GM12878 (cell line): Measurements from ENCODE around the gene PHF20. TPM values are rescaled to one million over a fixed set of nuclear protein-coding genes. Genes with fewer than 3 reads are reported as not detected.

Experiments
- ATAC-seq: fragments of 200-7000 bp; cut with Tn5 transposase; 3 replicates; pipeline ENCODE4 v1.9.1; 2020; ENCODE audit warnings: mild to moderate bottlenecking, moderate library complexity
- BruUV-seq: library from RNA; stranded (reverse); fragments of 400-500 nt; replicated peaks from 2 replicates; lab custom pipeline; 2021; lab: Mats Ljungman, UMichigan
- CTCF ChIA-PET: fragments of 300-600 bp; sonication (Branson Sonifier 250); formaldehyde crosslinking; extraction: SDS; loops from one replicate; lab custom pipeline; 2021; ENCODE audit warnings: inconsistent platforms; lab: Yijun Ruan, JAX
- POLR2A ChIA-PET: fragments of 350-600 bp; formaldehyde crosslinking; extraction: SDS; loops from one replicate; lab custom pipeline; 2021; ENCODE audit warnings: inconsistent platforms; lab: Charles Lee
- RAD21 ChIA-PET: fragments of 300-600 bp; sonication (Branson Sonifier 250); formaldehyde crosslinking; loops from one replicate; lab custom pipeline; 2023; ENCODE audit warnings: antibody characterized with exemption; ENCODE audit not compliant: unreplicated experiment; lab: Charles Lee
- SMC1A ChIA-PET: fragments of 300-600 bp; sonication (Branson Sonifier 250); formaldehyde crosslinking; loops from one replicate; lab custom pipeline; 2023; ENCODE audit not compliant: unreplicated experiment, uncharacterized antibody; lab: Charles Lee
- DNase-seq: peaks from one replicate; pipeline ENCODE4 v3.0.0-alpha.2; 2011; ENCODE audit warnings: low read depth, low spot score
- FAIRE-seq: peaks from 3 replicates; lab custom pipeline; 2011; peaks lifted over from hg19 to GRCh38; lab: Jason Lieb, UNC
- H2AFZ ChIP-seq: 2 replicates; pipeline ENCODE4 v1.6.0; 2011; ENCODE audit warnings: low read depth, low read length, control low read depth; ENCODE audit not compliant: control insufficient read depth
- H3K27ac ChIP-seq: 2 replicates; pipeline ENCODE4 v1.5.1; 2011; ENCODE audit warnings: control low read depth; ENCODE audit not compliant: control insufficient read depth, insufficient read depth
- H3K27me3 ChIP-seq, 2 experiments: replicated peaks in 1 of 2; 2 replicates each; pipeline versions ENCODE4 v1.6.0 to v1.6.1; 2011; ENCODE audit warnings: low read length in 1 of 2; ENCODE audit not compliant: control insufficient read depth in 2 of 2, insufficient read depth in 2 of 2
- H3K36me3 ChIP-seq, 2 experiments: 2 replicates each; pipeline ENCODE4 v1.5.1; 2011; ENCODE audit warnings: low read length in 1 of 2; ENCODE audit not compliant: control insufficient read depth in 2 of 2, insufficient read depth in 2 of 2
- H3K4me1 ChIP-seq: 2 replicates; pipeline ENCODE4 v1.6.1; 2011; ENCODE audit warnings: mild to moderate bottlenecking, low read length, moderate library complexity, mixed read lengths; ENCODE audit not compliant: control insufficient read depth, insufficient read depth
- H3K4me2 ChIP-seq: 2 replicates; pipeline ENCODE4 v1.6.0; 2011; ENCODE audit warnings: control low read depth; ENCODE audit not compliant: control insufficient read depth, insufficient read depth
- H3K4me3 ChIP-seq: fragments of 200-600 bp; sonication (generic); 2 replicates; pipeline ENCODE4 v1.5.1; 2016
- H3K79me2 ChIP-seq: 2 replicates; pipeline ENCODE4 v1.6.0; 2011; ENCODE audit warnings: low read length; ENCODE audit not compliant: control insufficient read depth, insufficient read depth
- H3K9ac ChIP-seq: 2 replicates; pipeline ENCODE4 v1.8.0; 2011; ENCODE audit warnings: low read length, control low read depth, mixed read lengths; ENCODE audit not compliant: control insufficient read depth, insufficient read depth
- H3K9me3 ChIP-seq: replicated peaks from 3 replicates; pipeline ENCODE4 v1.5.1; 2011; ENCODE audit warnings: mild to moderate bottlenecking, low read length; ENCODE audit not compliant: control insufficient read depth, insufficient read depth
- H4K20me1 ChIP-seq: 2 replicates; pipeline ENCODE4 v1.6.0; 2011; ENCODE audit not compliant: control insufficient read depth, insufficient read depth
- ATF3 ChIP-seq: IDR thresholded peaks from 2 replicates; pipeline ENCODE4 v1.6.1; 2011; ENCODE audit warnings: low read depth, mild to moderate bottlenecking, low read length, moderate library complexity, borderline replicate concordance; ENCODE audit errors: extremely low read depth
- BCL11A ChIP-seq: IDR thresholded peaks from 2 replicates; pipeline ENCODE4 v1.6.1; 2011; ENCODE audit warnings: low read depth, low read length
- BRCA1 ChIP-seq: IDR thresholded peaks from 2 replicates; pipeline ENCODE4 v1.6.1; 2011; ENCODE audit warnings: low read depth, low read length, improper control_type of control experiment
- CBX5 ChIP-seq: sonication (generic); IDR thresholded peaks from 2 replicates; pipeline ENCODE4 v1.6.1; 2016; ENCODE audit warnings: low read depth, moderate library complexity, mild to moderate bottlenecking, inconsistent platforms
- CEBPB ChIP-seq, 2 experiments: fragments of 150-350 bp in 1 of 2; IDR thresholded peaks; 2 replicates each; pipeline ENCODE4 v1.6.1; 2012 to 2014; ENCODE audit warnings: low read depth in 2 of 2, low read length in 2 of 2, borderline replicate concordance in 1 of 2, inconsistent platforms in 1 of 2
- CHD1 ChIP-seq: IDR thresholded peaks from 2 replicates; pipeline ENCODE4 v1.6.1; 2012; ENCODE audit warnings: low read depth, low read length, improper control_type of control experiment
- DPF2 ChIP-seq: fragments of 450-650 bp; IDR thresholded peaks from 2 replicates; pipeline ENCODE4 v1.6.1; 2017; ENCODE audit warnings: mild to moderate bottlenecking
- HDAC6 ChIP-seq: fragments of 200-600 bp; sonication (generic); IDR thresholded peaks from one replicate; pipeline ENCODE4 v1.8.0; 2017; ENCODE audit warnings: antibody characterized with exemption; ENCODE audit not compliant: unreplicated experiment
- KLF5 ChIP-seq: fragments of 450-650 bp; IDR thresholded peaks from 2 replicates; pipeline ENCODE4 v1.6.1; 2014; ENCODE audit warnings: mild to moderate bottlenecking; ENCODE audit not compliant: partially characterized antibody
- MEF2A ChIP-seq: IDR thresholded peaks from 2 replicates; pipeline ENCODE4 v1.6.1; 2011; ENCODE audit warnings: low read depth, mild to moderate bottlenecking, low read length, moderate library complexity; ENCODE audit not compliant: insufficient read depth
- NKRF ChIP-seq: fragments of 450-650 bp; conservative IDR thresholded peaks from 2 replicates; pipeline ENCODE4 v1.6.1; 2017; ENCODE audit warnings: mild to moderate bottlenecking, moderate library complexity
- SMARCA5 ChIP-seq: fragments of 450-650 bp; IDR thresholded peaks from 2 replicates; pipeline ENCODE4 v1.6.1; 2017; ENCODE audit warnings: mild to moderate bottlenecking
- ZBED1 ChIP-seq: IDR thresholded peaks from 2 replicates; pipeline ENCODE4 v1.6.1; 2016; ENCODE audit warnings: borderline replicate concordance
- WGBS: methylation state at CpG from one replicate; pipeline ENCODE4 v1.1.6; 2016; ENCODE audit warnings: low lambda C conversion rate; ENCODE audit not compliant: insufficient replicate concordance, insufficient coverage; ENCODE audit errors: missing lambda C conversion rate; 5-methylcytosine and 5-hydroxymethylcytosine counted together
- in situ Hi-C: fragments of 300-500 bp; cut with MboI; formaldehyde crosslinking; loops from 9 replicates; pipeline ENCODE4 v1.14.3; 2018; ENCODE audit warnings: mixed read lengths
- intact Hi-C: fragments of 100-400 bp; cut with micrococcal nuclease; formaldehyde crosslinking; loops from one replicate; pipeline ENCODE4 v1.14.2; 2022; ENCODE audit not compliant: unreplicated experiment
- polyA plus RNA-seq, 11 experiments: library from polyadenylated mRNA; depleted of rRNA in 4 of 11; unstranded in 6 of 11; stranded (reverse) in 5 of 11; fragments of >200 nt; fragmentation: Nextera tagmentation in 4 of 11; fragmentation: Illumina TruSeq in 1 of 11; extraction: Ambion mirVana in 4 of 11; extraction: Trizol in 1 of 11; gene quantifications; 1 replicate in 1 of 11; 2 replicates in 10 of 11; pipeline versions ENCODE4 v1.2.1 to v1.2.3, GENCODE V29; 2011 to 2016; ENCODE audit warnings: inconsistent platforms in 2 of 11, missing spikeins in 2 of 11, low read depth in 1 of 11
- total RNA-seq, 4 experiments: library from RNA; depleted of rRNA in 3 of 4; stranded (reverse); fragments of >200 nt in 3 of 4; fragmentation: Illumina TruSeq in 1 of 4; extraction: Trizol in 1 of 4; gene quantifications; 2 replicates each; pipeline versions ENCODE4 v1.2.1 to v1.2.3, GENCODE V29; 2013 to 2021
- TF ChIP-seq, protein P1 (sequence below): fragments of 450-650 bp; IDR thresholded peaks from 2 replicates; pipeline ENCODE4 v1.6.1; 2017; ENCODE audit warnings: borderline replicate concordance

Gene PHF20
- total and polyA plus RNA-seq, 10 of the 15 experiments (the other 5 are each of a cell fraction or from before 2014, with no cell fraction given), result 31.6 to 91.2 (median 46.8) TPM

- TF ChIP-seq NKRF, result no peak
- no peak for TF ChIP-seq HDAC6
- no peak for TF ChIP-seq BCL11A
- TF ChIP-seq BRCA1, result no peak
- TF ChIP-seq CEBPB (IDR thresholded peaks at IDR 0.05; ENCODE audit: borderline replicate concordance in 1 of 2, low read depth in 2 of 2, low read length in 2 of 2), result no peak
- TF ChIP-seq ATF3, result no peak
Measured at GRCh38 chr20:35821807-35822242, 50.0 kb downstream of the PHF20 start (continued).

DNA sequence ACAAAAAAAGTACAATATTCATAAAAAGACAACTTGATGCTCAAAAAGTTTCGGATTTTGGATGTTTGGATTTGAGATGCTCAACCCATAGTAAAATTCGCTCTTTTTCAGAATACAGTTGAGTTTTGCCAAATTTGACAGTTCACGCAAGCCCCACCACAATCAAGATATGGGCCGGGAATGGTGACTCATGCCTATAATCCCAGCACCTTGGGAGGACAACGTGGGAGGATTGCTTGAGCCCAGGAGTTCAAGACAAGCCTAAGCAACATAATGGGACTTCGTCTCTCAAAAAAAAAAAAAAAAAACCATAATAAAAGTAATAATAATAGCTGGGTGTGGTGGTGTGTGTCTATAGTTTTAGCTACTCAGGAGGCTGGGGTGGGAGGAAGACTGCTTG is 51.3 kb downstream of the PHF20 start:
- no peak for FAIRE-seq
- intact Hi-C loops (no loop called here), in situ Hi-C loops (no loop called here)
- RAD21 ChIA-PET, result no interaction called here
- no peaks in the 10 kb centered on the region for H3K9me3 ChIP-seq
- H4K20me1 ChIP-seq, result no peaks in the 10 kb centered on the region
- CTCF ChIA-PET, result no interaction called here
- DNase-seq, result no peak
- TF ChIP-seq CBX5, result no peak
- TF ChIP-seq KLF5, result no peak
- TF ChIP-seq DPF2, result no peak
- TF ChIP-seq, protein P1, sequence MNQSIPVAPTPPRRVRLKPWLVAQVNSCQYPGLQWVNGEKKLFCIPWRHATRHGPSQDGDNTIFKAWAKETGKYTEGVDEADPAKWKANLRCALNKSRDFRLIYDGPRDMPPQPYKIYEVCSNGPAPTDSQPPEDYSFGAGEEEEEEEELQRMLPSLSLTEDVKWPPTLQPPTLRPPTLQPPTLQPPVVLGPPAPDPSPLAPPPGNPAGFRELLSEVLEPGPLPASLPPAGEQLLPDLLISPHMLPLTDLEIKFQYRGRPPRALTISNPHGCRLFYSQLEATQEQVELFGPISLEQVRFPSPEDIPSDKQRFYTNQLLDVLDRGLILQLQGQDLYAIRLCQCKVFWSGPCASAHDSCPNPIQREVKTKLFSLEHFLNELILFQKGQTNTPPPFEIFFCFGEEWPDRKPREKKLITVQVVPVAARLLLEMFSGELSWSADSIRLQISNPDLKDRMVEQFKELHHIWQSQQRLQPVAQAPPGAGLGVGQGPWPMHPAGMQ, result no peak
- TF ChIP-seq MEF2A, result no peak
- TF ChIP-seq SMARCA5, result no peak
- TF ChIP-seq CHD1, result no peak
- TF ChIP-seq ZBED1, result no peak
- ATAC-seq, result no peak
- WGBS, result 95% methylated on average over 6 of the region's 6 CpGs
- BruUV-seq, result no TSS peak
- no peaks in the 10 kb centered on the region for H3K27me3 ChIP-seq
- H3K4me1 ChIP-seq, result peaks cover 14% of the 10 kb centered on the region; the same call in 1 of the 2 replicates
- SMC1A ChIA-PET, result interaction anchor here (0.6 to 0.7 kb wide), 2 partner anchors 63 to 82 kb away, joined by 3 to 4 read pairs; no protein-coding TSS in a partner anchor
- H3K4me3 ChIP-seq, result no peak overlapping the region
- H3K79me2 ChIP-seq, result peaks cover 2% of the 10 kb centered on the region
- H3K27ac ChIP-seq, result no peak overlapping the region
- peaks cover 0 to 3% of the 10 kb centered on the region in 2 experiments; a peak in 2 of 4 replicates for H3K36me3 ChIP-seq
- no peak overlapping the region for H3K9ac ChIP-seq
- H3K4me2 ChIP-seq, result no peak overlapping the region
- POLR2A ChIA-PET, result interaction anchor here (0.7 kb wide), 2 partner anchors 50 to 81 kb away, joined by 5 to 10 read pairs; partner anchors contain the start of gene RBM39
- no peak overlapping the region for H2AFZ ChIP-seq
